Measurements from ENCODE around the gene ACTL6B. TPM values are rescaled to one million over a fixed set of nuclear protein-coding genes. Genes with fewer than 3 reads are reported as not detected.

The ACTL6B gene
- total RNA-seq, 3 donors from 2014 or later, result not detected

DNA sequence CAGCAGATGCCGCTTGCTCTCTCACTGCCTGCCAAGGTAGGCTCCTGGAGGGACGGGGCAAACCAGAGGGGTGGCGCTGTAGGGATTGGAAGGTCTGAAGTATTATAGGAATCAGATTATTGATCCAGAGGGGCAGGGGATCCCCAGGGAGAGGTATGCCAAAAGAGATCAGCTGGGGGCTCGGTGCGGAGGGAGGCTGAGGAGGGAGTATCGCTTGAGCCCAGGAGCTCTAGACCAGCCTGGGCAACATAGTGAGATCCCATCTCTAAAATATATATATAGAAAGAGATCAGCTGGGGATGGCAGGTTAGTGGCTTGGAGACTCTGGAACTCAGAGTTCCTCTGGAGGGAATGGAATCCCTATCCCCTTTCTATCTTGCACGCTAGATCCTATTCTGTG, 61.1 kb downstream of the ACTL6B start:
- TF ChIP-seq, protein P1, sequence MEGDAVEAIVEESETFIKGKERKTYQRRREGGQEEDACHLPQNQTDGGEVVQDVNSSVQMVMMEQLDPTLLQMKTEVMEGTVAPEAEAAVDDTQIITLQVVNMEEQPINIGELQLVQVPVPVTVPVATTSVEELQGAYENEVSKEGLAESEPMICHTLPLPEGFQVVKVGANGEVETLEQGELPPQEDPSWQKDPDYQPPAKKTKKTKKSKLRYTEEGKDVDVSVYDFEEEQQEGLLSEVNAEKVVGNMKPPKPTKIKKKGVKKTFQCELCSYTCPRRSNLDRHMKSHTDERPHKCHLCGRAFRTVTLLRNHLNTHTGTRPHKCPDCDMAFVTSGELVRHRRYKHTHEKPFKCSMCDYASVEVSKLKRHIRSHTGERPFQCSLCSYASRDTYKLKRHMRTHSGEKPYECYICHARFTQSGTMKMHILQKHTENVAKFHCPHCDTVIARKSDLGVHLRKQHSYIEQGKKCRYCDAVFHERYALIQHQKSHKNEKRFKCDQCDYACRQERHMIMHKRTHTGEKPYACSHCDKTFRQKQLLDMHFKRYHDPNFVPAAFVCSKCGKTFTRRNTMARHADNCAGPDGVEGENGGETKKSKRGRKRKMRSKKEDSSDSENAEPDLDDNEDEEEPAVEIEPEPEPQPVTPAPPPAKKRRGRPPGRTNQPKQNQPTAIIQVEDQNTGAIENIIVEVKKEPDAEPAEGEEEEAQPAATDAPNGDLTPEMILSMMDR (IDR thresholded peaks at IDR 0.05), result no peak
- no peak for TF ChIP-seq POLR2A (IDR thresholded peaks at IDR 0.05)
- no peak for TF ChIP-seq POLR2AphosphoS5 (IDR thresholded peaks at IDR 0.05)
- Histone ChIP-seq H3K9me3 (no peaks in the 10 kb centered on the region), H3K4me1 (no peaks in the 10 kb centered on the region), H3K36me3 (no peaks in the 10 kb centered on the region), H3K4me3 (no peak overlapping the region), H3K27ac (no peak overlapping the region), H3K27me3 (no peaks in the 10 kb centered on the region)
- intact Hi-C loops (cut with DNase I; ENCODE audit: low total_unique reads), result no loop called here
- no peak for DNase-seq (ENCODE audit: low spot score in 2 of 2)

Other genes starting within 250 kb of the ACTL6B start
- gene ZCWPW1, start 227.7 kb downstream of the ACTL6B start, total RNA-seq, result 10 to 100 TPM in 1 of 3 donors, 1 to 10 TPM in 2; 3.9 to 12.6 (median 8.6) TPM
- gene MEPCE, start 226.6 kb downstream of the ACTL6B start, total RNA-seq, result 10 to 100 TPM; 26.5 to 41.4 (median 40.6) TPM
- 10 to 100 TPM; 14.1 to 42.6 (median 32.6) TPM for gene PPP1R35, start 220.0 kb downstream of the ACTL6B start, total RNA-seq
- not detected for gene SPACDR, start 192.2 kb downstream of the ACTL6B start, total RNA-seq
- 10 to 100 TPM; 17.0 to 23.7 (median 19.7) TPM for gene TSC22D4, start 177.2 kb downstream of the ACTL6B start, total RNA-seq
- under 1 TPM; 0.48 to 0.66 (median 0.59) TPM for gene NYAP1, start 172.5 kb downstream of the ACTL6B start, total RNA-seq
- gene AGFG2, start 117.2 kb downstream of the ACTL6B start, total RNA-seq, result 10 to 100 TPM; 12.2 to 24.7 (median 18.7) TPM
- gene SAP25, start 82.5 kb downstream of the ACTL6B start, total RNA-seq, result 1 to 10 TPM in 1 of 3 donors, under 1 TPM in 2; 0.96 to 2.2 (median 0.98) TPM
- gene LRCH4, start 70.3 kb downstream of the ACTL6B start, total RNA-seq, result 10 to 100 TPM; 49.6 to 89.1 (median 88.1) TPM
- gene FBXO24, start 70.1 kb downstream of the ACTL6B start, total RNA-seq, result under 1 TPM in 2 of 3 donors, not detected in 1; 0.59 to 0.98 TPM
- gene PCOLCE, start 54.1 kb downstream of the ACTL6B start, total RNA-seq, result 10 to 100 TPM; 33.1 to 61.8 (median 39.7) TPM
- 10 to 100 TPM in 2 of 3 donors, 1 to 10 TPM in 1; 8.8 to 12.6 (median 11.8) TPM for gene MOSPD3, start 43.9 kb downstream of the ACTL6B start, total RNA-seq
- under 1 TPM in 1 of 3 donors, not detected in 2; 0.48 TPM for gene TFR2, start 14.9 kb downstream of the ACTL6B start, total RNA-seq
- gene GNB2, start 17.3 kb upstream of the ACTL6B start, total RNA-seq, result 100 to 1,000 TPM; 113 to 197 (median 173) TPM
- gene GIGYF1, start 37.8 kb upstream of the ACTL6B start, total RNA-seq, result 10 to 100 TPM; 25.0 to 39.0 (median 34.8) TPM
- 10 to 100 TPM; 25.8 to 28.2 (median 27.4) TPM for gene POP7, start 49.7 kb upstream of the ACTL6B start, total RNA-seq
- gene EPO, start 64.0 kb upstream of the ACTL6B start, total RNA-seq, result not detected
- not detected for gene ZAN, start 77.1 kb upstream of the ACTL6B start, total RNA-seq
- gene EPHB4, start 171.1 kb upstream of the ACTL6B start, total RNA-seq, result 10 to 100 TPM; 21.4 to 64.9 (median 31.8) TPM
- gene SLC12A9, start 196.3 kb upstream of the ACTL6B start, total RNA-seq, result 10 to 100 TPM; 13.3 to 18.0 (median 16.7) TPM
- 10 to 100 TPM; 45.3 to 62.8 (median 49.8) TPM for gene TRIP6, start 210.9 kb upstream of the ACTL6B start, total RNA-seq
- 100 to 1,000 TPM in 2 of 3 donors, 10 to 100 TPM in 1; 45.8 to 111 (median 104) TPM for gene SRRT, start 218.7 kb upstream of the ACTL6B start, total RNA-seq
- 1 to 10 TPM; 2.9 to 4.2 (median 3.7) TPM for gene UFSP1, start 233.3 kb upstream of the ACTL6B start, total RNA-seq
- gene ACHE, start 239.4 kb upstream of the ACTL6B start, total RNA-seq, result 1 to 10 TPM in 2 of 3 donors, under 1 TPM in 1; 0.64 to 4.3 (median 3.2) TPM

All from breast epithelium (tissue), 4 donors.